Left lung (tissue), 10 donors: ENCODE results near the gene C1orf116. TPM values are rescaled to one million over a fixed set of nuclear protein-coding genes. Genes with fewer than 3 reads are reported as not detected.

ENCODE experiments used
- ATAC-seq: fragments of 200-7000 bp; cut with Tn5 transposase; one replicate; pipeline ENCODE4 v1.9.1; 2020; ENCODE audit warnings: moderate library complexity
- DNase-seq, 4 donors: peaks; one replicate each; pipeline ENCODE4 v3.0.0-alpha.2; 2013 to 2020
- H3K27ac ChIP-seq, 2 donors: fragments of 200-600 bp; sonication (generic) in 1 of 2; one replicate each; pipeline versions ENCODE4 v1.5.0 to v1.8.0; 2020 to 2021
- H3K27me3 ChIP-seq, 2 donors: fragments of 200-600 bp; sonication (generic) in 1 of 2; one replicate each; pipeline versions ENCODE4 v1.5.0 to v1.8.0; 2020 to 2021
- H3K36me3 ChIP-seq, 2 donors: fragments of 200-600 bp; sonication (generic) in 1 of 2; one replicate each; pipeline versions ENCODE4 v1.5.0 to v1.8.0; 2020 to 2021
- H3K4me1 ChIP-seq, 2 donors: fragments of 200-600 bp; one replicate each; pipeline ENCODE4 v1.8.0; 2021
- H3K4me3 ChIP-seq, 2 donors: fragments of 200-600 bp; sonication (generic) in 1 of 2; one replicate each; pipeline versions ENCODE4 v1.5.0 to v1.8.0; 2020 to 2021; ENCODE audit warnings: mild to moderate bottlenecking in 1 of 2
- H3K9me3 ChIP-seq, 2 donors: fragments of 200-600 bp; sonication (generic) in 1 of 2; one replicate each; pipeline versions ENCODE4 v1.5.0 to v1.8.0; 2020 to 2021
- intact Hi-C, 2 donors: fragments of 100-400 bp; cut with DNase I; formaldehyde crosslinking; loops; one replicate each; pipeline versions ENCODE4 v1.11.2 to v1.14.2; 2022
- polyA plus RNA-seq, 6 donors: library from polyadenylated mRNA; unstranded; fragments of 120-200 nt; gene quantifications; one replicate each; pipeline ENCODE4 v1.2.1, GENCODE V29; 2013; ENCODE audit not compliant: insufficient read length in 6 of 6
- total RNA-seq, 2 donors: library from RNA; stranded (reverse); fragmentation: NEBNext Ultra II Directional; extraction: Animal tissue kit (Norgen Biotek cat#: 25700); gene quantifications; one replicate each; pipeline ENCODE4 v1.2.1, GENCODE V29; 2021
- TF ChIP-seq, protein P1 (sequence below), 2 donors: fragments of 200-600 bp; sonication (generic) in 1 of 2; IDR thresholded peaks; one replicate each; pipeline versions ENCODE4 v1.5.0 to v1.8.0; 2021; ENCODE audit warnings: antibody characterized with exemption in 2 of 2
- donor health status: DM: no; HTN: yes; CAD: no.
- donor health status: DM: no; HTN: no; CAD: no.

Gene C1orf116
- total and polyA plus RNA-seq, 8 donors, result 27.1 to 212 (median 41.4) TPM

DNA sequence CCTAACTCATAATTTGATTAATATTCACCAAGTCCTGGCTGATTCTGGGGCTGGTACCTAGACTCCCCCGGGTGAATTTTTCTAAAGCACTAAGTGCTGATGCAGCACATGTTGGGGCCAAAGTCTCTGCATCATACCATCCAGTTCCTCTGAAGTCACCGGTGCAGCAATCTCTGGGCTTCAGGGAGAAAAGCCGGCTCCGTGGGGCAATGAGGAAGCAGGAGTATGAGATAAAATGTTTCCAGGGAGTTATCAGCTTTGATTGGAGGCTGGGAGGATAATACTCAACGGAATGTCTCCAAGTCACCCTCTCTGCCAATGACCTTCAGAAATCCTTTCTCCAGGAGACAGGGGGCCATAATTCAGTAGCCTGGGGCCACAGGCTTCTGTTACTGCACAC is 63.5 kb downstream of the C1orf116 start:
- no peak overlapping the region for H3K4me3 ChIP-seq
- peaks cover 0 to 41% of the 10 kb centered on the region in 2 donors for H3K4me1 ChIP-seq
- H3K36me3 ChIP-seq, result no peaks in the 10 kb centered on the region
- H3K9me3 ChIP-seq, result no peaks in the 10 kb centered on the region
- DNase-seq (no peak), ATAC-seq (no peak)
- peaks cover 0 to 26% of the 10 kb centered on the region in 2 donors for H3K27me3 ChIP-seq
- TF ChIP-seq, protein P1, sequence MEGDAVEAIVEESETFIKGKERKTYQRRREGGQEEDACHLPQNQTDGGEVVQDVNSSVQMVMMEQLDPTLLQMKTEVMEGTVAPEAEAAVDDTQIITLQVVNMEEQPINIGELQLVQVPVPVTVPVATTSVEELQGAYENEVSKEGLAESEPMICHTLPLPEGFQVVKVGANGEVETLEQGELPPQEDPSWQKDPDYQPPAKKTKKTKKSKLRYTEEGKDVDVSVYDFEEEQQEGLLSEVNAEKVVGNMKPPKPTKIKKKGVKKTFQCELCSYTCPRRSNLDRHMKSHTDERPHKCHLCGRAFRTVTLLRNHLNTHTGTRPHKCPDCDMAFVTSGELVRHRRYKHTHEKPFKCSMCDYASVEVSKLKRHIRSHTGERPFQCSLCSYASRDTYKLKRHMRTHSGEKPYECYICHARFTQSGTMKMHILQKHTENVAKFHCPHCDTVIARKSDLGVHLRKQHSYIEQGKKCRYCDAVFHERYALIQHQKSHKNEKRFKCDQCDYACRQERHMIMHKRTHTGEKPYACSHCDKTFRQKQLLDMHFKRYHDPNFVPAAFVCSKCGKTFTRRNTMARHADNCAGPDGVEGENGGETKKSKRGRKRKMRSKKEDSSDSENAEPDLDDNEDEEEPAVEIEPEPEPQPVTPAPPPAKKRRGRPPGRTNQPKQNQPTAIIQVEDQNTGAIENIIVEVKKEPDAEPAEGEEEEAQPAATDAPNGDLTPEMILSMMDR (IDR thresholded peaks at IDR 0.05), result no peak
- H3K27ac ChIP-seq, result no peak overlapping the region
- intact Hi-C loops, result no loop called here

Other genes starting within 250 kb of the C1orf116 start
- not detected for gene IL20, start 167.1 kb downstream of the C1orf116 start, total RNA-seq
- gene IL20, start 167.1 kb downstream of the C1orf116 start, polyA plus RNA-seq, result not detected
- gene IL24, start 135.3 kb downstream of the C1orf116 start, total RNA-seq, result under 1 TPM in 1 of 2 donors, not detected in 1; 0.34 TPM
- gene IL24, start 135.3 kb downstream of the C1orf116 start, polyA plus RNA-seq, result under 1 TPM; 0.11 to 0.43 (median 0.33) TPM
- gene FCMR, start 110.8 kb downstream of the C1orf116 start, total RNA-seq, result 1 to 10 TPM; 2.7 to 6.7 TPM
- 1 to 10 TPM; 1.4 to 3.0 (median 2.4) TPM for gene FCMR, start 110.8 kb downstream of the C1orf116 start, polyA plus RNA-seq
- gene PIGR, start 86.3 kb downstream of the C1orf116 start, total RNA-seq, result 100 to 1,000 TPM; 128 to 587 TPM
- under 1 TPM; 0.11 to 0.54 (median 0.20) TPM for gene PIGR, start 86.3 kb downstream of the C1orf116 start, polyA plus RNA-seq
- gene FCAMR, start 62.3 kb downstream of the C1orf116 start, total RNA-seq, result not detected
- under 1 TPM in 3 of 6 donors, not detected in 3; 0.07 to 0.18 (median 0.07) TPM for gene FCAMR, start 62.3 kb downstream of the C1orf116 start, polyA plus RNA-seq
- gene YOD1, start 18.5 kb upstream of the C1orf116 start, total RNA-seq, result 1 to 10 TPM; 7.3 to 9.9 TPM
- 10 to 100 TPM; 11.6 to 15.0 (median 13.6) TPM for gene YOD1, start 18.5 kb upstream of the C1orf116 start, polyA plus RNA-seq
- 10 to 100 TPM; 52.6 to 63.8 TPM for gene PFKFB2, start 20.5 kb upstream of the C1orf116 start, total RNA-seq
- gene PFKFB2, start 20.5 kb upstream of the C1orf116 start, polyA plus RNA-seq, result 10 to 100 TPM; 13.4 to 20.1 (median 16.9) TPM
- gene C4BPB, start 56.1 kb upstream of the C1orf116 start, total RNA-seq, result 1 to 10 TPM; 4.3 to 6.4 TPM
- under 1 TPM; 0.73 to 0.96 (median 0.86) TPM for gene C4BPB, start 56.1 kb upstream of the C1orf116 start, polyA plus RNA-seq
- gene C4BPA, start 71.5 kb upstream of the C1orf116 start, total RNA-seq, result 10 to 100 TPM; 22.2 to 32.1 TPM
- 1 to 10 TPM in 1 of 6 donors, under 1 TPM in 5; 0.31 to 7.4 (median 0.51) TPM for gene C4BPA, start 71.5 kb upstream of the C1orf116 start, polyA plus RNA-seq